GM12891 (cell line): ENCODE data around the gene ASIC2.

Experiments used
- DNase-seq: peaks from one replicate; pipeline ENCODE4 v3.0.0; 2011; ENCODE audit warnings: low spot score; ENCODE audit not compliant: insufficient read length
- FAIRE-seq: peaks from 2 replicates; lab custom pipeline; 2011; peaks lifted over from hg19 to GRCh38; lab: Jason Lieb, UNC
- PAX5 ChIP-seq: IDR thresholded peaks from 2 replicates; pipeline ENCODE4 v1.6.1; 2011; ENCODE audit warnings: low read length, moderate library complexity, mild to moderate bottlenecking; ENCODE audit not compliant: insufficient read depth, severe bottlenecking
- POLR2A ChIP-seq: IDR thresholded peaks from 2 replicates; pipeline ENCODE4 v1.6.1; 2011; ENCODE audit warnings: low read depth, low read length, control low read depth
- POLR2AphosphoS5 ChIP-seq: IDR thresholded peaks from 2 replicates; pipeline ENCODE4 v1.6.1; 2011; ENCODE audit warnings: low read depth, low read length, control low read depth
- POU2F2 ChIP-seq: IDR thresholded peaks from 2 replicates; pipeline ENCODE4 v1.6.1; 2011; ENCODE audit warnings: low read depth, mild to moderate bottlenecking, control low read depth, low read length, moderate library complexity
- SPI1 ChIP-seq: IDR thresholded peaks from 2 replicates; pipeline ENCODE4 v1.6.1; 2011; ENCODE audit warnings: low read depth, low read length, control low read depth
- TAF1 ChIP-seq: IDR thresholded peaks from 2 replicates; pipeline ENCODE4 v1.6.1; 2011; ENCODE audit warnings: low read depth, low read length, control low read depth

Gene ASIC2

GRCh38 chr17:33273271-33273670, 19.8 kb downstream of the ASIC2 start:
- FAIRE-seq (no peak), DNase-seq (no peak)
- TF ChIP-seq PAX5 (no peak), POLR2A (no peak), POLR2AphosphoS5 (no peak), POU2F2 (no peak), TAF1 (no peak), SPI1 (no peak)

- TF ChIP-seq POU2F2 (no peak), PAX5 (no peak), POLR2AphosphoS5 (no peak), POLR2A (no peak), SPI1 (no peak), TAF1 (no peak)
- no peak for DNase-seq
- FAIRE-seq = no peak
Observed at GRCh38 chr17:33272438-33272837, 20.7 kb downstream of the ASIC2 start.

- no peak for DNase-seq
- no peak for FAIRE-seq
- TF ChIP-seq TAF1 (no peak), SPI1 (no peak), POLR2A (no peak), POLR2AphosphoS5 (no peak), PAX5 (no peak), POU2F2 (no peak)
Observed at GRCh38 chr17:33269337-33270060, 23.6 kb downstream of the ASIC2 start.

DNA sequence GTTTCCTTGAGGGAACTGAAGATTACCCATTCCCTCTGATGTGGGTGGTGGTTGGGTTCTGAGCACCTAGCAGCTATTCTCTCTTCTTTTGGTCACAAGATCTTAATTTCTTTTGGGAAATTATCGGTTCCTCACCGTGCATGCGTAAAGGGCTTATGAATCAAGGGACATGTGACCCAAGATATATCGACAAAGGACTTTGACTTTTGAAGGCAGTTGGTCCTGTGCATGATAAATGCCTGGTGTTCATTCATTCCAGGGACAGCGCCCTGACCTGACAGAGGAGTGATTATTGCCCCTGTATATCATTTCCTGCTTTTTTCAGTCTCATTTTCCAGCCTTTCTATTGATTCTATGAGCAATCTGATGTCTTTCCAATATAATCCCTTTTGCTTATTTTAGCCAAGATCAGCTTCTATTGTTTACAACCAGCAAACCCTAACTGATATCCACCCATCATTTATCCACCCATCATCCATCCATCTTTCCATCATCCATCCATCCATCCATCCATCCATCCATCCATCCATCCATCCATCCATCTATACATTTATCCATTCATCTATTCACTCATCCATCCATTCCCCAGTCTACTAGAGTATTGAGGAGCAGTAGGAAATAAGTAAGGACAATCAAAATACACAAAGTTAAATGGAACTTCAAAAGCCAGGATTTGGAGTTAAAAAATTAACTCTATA, 25.1 kb downstream of the ASIC2 start:
- FAIRE-seq (no peak), DNase-seq (no peak)
- TF ChIP-seq POLR2A (no peak), PAX5 (no peak), SPI1 (no peak), POU2F2 (no peak), TAF1 (no peak), POLR2AphosphoS5 (no peak)

DNA sequence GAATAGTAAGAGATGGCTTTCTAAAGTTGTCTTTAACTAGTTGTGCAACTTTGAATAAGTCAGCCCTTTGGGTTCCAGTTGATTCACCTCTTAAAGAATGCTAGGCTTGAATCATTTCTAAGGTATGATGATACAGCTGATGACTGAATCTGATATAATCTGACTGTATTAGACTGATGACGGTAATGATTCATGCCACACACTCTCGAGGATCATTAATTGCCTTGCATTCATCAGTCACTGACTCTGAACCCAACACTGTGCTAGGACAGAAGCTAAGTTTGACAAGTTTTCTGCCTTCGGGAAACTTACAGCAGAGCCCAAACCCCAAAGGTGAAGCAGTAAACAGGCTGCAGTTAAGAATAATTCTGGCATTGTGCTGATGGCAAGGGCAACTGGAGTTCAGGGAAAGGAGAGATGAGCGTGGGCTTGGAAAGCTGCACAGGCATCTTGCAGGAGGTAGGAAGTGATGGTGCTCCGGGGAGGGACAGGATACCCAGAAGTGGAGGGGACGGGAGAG, 25.8 kb downstream of the ASIC2 start:
- no peak for TF ChIP-seq POLR2A
- no peak for TF ChIP-seq PAX5
- no peak for TF ChIP-seq POLR2AphosphoS5
- TF ChIP-seq POU2F2 = no peak
- no peak for TF ChIP-seq TAF1
- no peak for TF ChIP-seq SPI1
- FAIRE-seq = no peak
- DNase-seq = no peak

GRCh38 chr17:33266611-33267010, 26.5 kb downstream of the ASIC2 start:
- DNase-seq (no peak), FAIRE-seq (no peak)
- TF ChIP-seq POLR2A (no peak), TAF1 (no peak), POLR2AphosphoS5 (no peak), SPI1 (no peak), POU2F2 (no peak), PAX5 (no peak)

DNA sequence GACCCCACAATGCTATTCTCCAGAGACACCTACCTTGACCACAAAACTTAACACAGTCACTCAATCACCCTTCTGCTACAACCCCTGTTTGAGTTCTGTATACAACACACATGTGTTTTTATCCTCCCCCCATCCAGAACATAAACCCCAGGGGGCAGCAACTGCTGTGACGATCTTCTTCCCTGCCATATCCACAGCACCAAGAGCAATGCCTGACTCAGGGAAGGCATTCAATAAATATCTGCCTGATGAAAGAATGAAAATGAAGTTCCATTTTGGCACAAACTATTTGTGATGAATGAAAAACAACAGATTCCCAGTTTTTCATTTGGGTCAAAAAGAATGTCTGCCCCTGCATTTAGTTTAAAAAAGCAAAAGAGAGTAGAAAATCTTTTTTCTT, 27.0 kb downstream of the ASIC2 start:
- no peak for TF ChIP-seq TAF1
- no peak for TF ChIP-seq PAX5
- no peak for TF ChIP-seq POU2F2
- no peak for TF ChIP-seq POLR2AphosphoS5
- no peak for TF ChIP-seq POLR2A
- no peak for TF ChIP-seq SPI1
- no peak for FAIRE-seq
- DNase-seq = no peak

DNA sequence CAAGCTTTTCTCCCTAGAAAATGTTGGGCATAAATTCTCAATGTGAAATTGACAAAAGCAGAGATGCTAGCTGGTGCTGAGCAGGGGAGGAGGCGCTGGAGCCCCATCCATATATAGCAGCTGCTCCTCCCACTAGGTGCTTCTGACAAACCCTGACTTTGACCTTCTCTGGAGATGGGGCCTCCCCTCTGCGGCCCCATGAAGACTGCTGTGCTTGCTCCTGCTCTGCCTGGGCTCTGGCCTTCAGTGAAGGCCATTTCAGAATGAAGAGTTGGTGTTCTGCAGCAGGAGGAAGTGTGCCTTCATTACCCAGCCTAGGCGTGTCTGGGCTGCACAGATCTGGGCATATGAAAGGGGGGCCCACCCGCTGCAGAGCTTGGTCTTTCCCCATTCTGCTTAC, 29.7 kb downstream of the ASIC2 start:
- DNase-seq (no peak), FAIRE-seq (no peak)
- TF ChIP-seq POLR2AphosphoS5 = no peak
- TF ChIP-seq PAX5 = no peak
- no peak for TF ChIP-seq POU2F2
- no peak for TF ChIP-seq TAF1

GRCh38 chr17:33262266-33263123, 30.6 kb downstream of the ASIC2 start:
- DNase-seq (no peak), FAIRE-seq (no peak)

More at GRCh38 chr17:33262266-33263123, 30.6 kb downstream of the ASIC2 start:
- no peak for TF ChIP-seq PAX5
- TF ChIP-seq POLR2A = no peak
- TF ChIP-seq SPI1 = no peak
